Ishikawa (cell line): ENCODE results near the gene KEL.

Experiments used
- CEBPB ChIP-seq: IDR thresholded peaks from 2 replicates; pipeline ENCODE4 v1.6.1; 2012
- CREB1 ChIP-seq: IDR thresholded peaks from 2 replicates; pipeline ENCODE4 v1.6.1; 2012; ENCODE audit warnings: low read depth
- EGR1 ChIP-seq: IDR thresholded peaks from 2 replicates; pipeline ENCODE4 v1.6.1; 2012
- EP300 ChIP-seq: IDR thresholded peaks from 2 replicates; pipeline ENCODE4 v1.6.1; 2012; ENCODE audit warnings: borderline replicate concordance
- FOXM1 ChIP-seq: IDR thresholded peaks from 2 replicates; pipeline ENCODE4 v1.6.1; 2012; ENCODE audit warnings: low read depth, borderline replicate concordance
- NFIC ChIP-seq: IDR thresholded peaks from 2 replicates; pipeline ENCODE4 v1.6.1; 2012
- RAD21 ChIP-seq: IDR thresholded peaks from 2 replicates; pipeline ENCODE4 v1.6.1; 2012; ENCODE audit warnings: low read depth
- REST ChIP-seq: IDR thresholded peaks from 2 replicates; pipeline ENCODE4 v1.6.1; 2012; ENCODE audit warnings: low read depth, mild to moderate bottlenecking
- TAF1 ChIP-seq: IDR thresholded peaks from 2 replicates; pipeline ENCODE4 v1.6.1; 2012; ENCODE audit warnings: low read depth, mild to moderate bottlenecking
- TCF12 ChIP-seq: IDR thresholded peaks from 2 replicates; pipeline ENCODE4 v1.6.1; 2012; ENCODE audit warnings: low read depth
- TEAD4 ChIP-seq: IDR thresholded peaks from 2 replicates; pipeline ENCODE4 v1.6.1; 2012
- USF1 ChIP-seq: IDR thresholded peaks from 2 replicates; pipeline ENCODE4 v1.6.1; 2012
- YY1 ChIP-seq: IDR thresholded peaks from 2 replicates; pipeline ENCODE4 v1.6.1; 2012; ENCODE audit warnings: low read depth
- ZBTB7A ChIP-seq: IDR thresholded peaks from 2 replicates; pipeline ENCODE4 v1.6.1; 2012; ENCODE audit warnings: low read depth
- TF ChIP-seq, protein P1 (sequence below): IDR thresholded peaks from 2 replicates; pipeline ENCODE4 v1.6.1; 2012

KEL gene

DNA sequence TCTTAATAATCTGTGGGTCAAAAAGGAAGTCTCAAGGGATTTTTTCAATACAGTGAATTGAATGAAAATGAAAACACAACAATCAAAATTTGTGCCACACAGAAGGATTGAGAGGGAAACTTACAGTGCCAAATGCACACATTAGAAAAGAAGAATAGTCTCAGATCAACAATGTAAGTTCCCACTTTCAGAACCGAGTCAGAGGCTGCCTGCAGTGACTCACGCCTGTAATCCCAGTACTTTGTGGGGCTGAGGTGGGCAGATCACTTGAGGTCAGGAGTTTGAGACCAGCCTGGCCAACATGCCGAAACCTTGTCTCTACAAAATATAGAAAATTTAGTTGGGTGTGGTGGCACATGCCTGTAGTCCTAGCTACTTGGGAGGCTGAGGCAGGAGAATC, 12.5 kb upstream of the KEL start:
- TF ChIP-seq EP300: no peak
- TF ChIP-seq, protein P1, sequence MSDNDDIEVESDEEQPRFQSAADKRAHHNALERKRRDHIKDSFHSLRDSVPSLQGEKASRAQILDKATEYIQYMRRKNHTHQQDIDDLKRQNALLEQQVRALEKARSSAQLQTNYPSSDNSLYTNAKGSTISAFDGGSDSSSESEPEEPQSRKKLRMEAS: no peak

GRCh38 chr7:142969183-142969582, 7.0 kb upstream of the KEL start:
- TF ChIP-seq TAF1: no peak
- TF ChIP-seq NFIC: no peak
- TF ChIP-seq ZBTB7A: no peak
- TF ChIP-seq EP300: no peak
- TF ChIP-seq FOXM1: no peak
- no peak for TF ChIP-seq USF1

DNA sequence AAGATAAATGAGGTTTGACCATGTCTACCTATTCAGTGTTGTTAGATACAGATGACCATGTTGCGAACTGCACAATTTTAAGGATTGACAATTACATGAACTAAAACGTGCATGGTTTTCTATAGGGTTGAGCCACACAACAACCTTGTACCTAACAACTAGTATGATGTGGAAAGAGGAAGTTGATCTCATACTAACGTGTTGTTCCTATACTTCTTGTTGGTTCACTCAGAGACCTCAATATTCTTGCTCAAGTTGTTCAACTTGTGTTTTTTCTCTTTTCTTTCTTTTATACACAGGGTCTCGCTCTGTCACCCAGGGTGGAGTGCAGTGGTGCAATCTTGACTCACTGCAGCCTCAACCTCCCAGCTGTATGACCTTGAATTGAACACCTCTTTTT, 6.1 kb upstream of the KEL start:
- TF ChIP-seq CREB1: no peak
- TF ChIP-seq USF1: no peak
- TF ChIP-seq YY1: no peak
- no peak for TF ChIP-seq NFIC
- no peak for TF ChIP-seq TCF12
- no peak for TF ChIP-seq EGR1
- no peak for TF ChIP-seq EP300
- TF ChIP-seq RAD21: no peak
- no peak for TF ChIP-seq ZBTB7A
- no peak for TF ChIP-seq REST
- no peak for TF ChIP-seq CEBPB

DNA sequence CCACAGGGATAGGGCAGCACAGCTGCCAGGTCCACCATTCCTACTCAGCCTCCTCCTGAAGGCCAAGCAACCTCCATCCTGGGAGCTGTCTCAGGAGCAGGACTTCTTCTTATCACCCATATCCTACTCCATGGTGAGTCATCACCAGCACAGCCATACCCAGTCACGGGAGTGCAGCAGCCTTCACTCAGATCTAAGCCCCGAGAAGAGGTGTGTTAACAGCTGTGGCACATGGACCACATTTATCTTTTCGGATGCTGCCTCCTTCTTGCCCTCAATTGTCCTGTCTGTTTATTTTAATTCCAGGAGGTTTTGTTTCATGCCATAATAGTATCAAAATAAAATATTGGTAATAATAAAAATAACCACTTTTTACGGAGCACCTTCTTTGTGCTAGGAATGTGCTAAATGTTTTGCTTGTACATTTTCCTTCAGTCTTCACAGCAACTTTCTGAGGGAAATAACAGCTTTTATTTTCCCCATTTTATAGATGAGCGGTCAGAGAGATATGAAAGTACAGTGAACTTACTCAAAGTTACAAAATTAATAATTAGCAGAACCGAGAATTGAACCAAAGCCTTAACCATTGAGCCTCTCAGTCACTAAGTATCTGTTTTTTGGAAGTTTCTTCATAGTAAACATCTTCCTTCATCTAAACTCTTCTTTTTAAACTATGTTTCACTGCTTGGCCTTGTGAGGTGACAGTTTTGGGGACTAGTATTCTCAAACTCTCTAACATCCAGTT, 2.5 kb upstream of the KEL start:
- no peak for TF ChIP-seq CEBPB
- no peak for TF ChIP-seq EP300
- no peak for TF ChIP-seq REST
- no peak for TF ChIP-seq TAF1
- TF ChIP-seq CREB1: no peak
- no peak for TF ChIP-seq YY1
- no peak for TF ChIP-seq TCF12
- TF ChIP-seq NFIC: no peak
- no peak for TF ChIP-seq TEAD4
- TF ChIP-seq ZBTB7A: no peak
- TF ChIP-seq, protein P1: no peak
- TF ChIP-seq RAD21: no peak
- TF ChIP-seq FOXM1: no peak
- no peak for TF ChIP-seq EGR1

- no peak for TF ChIP-seq CREB1
- no peak for TF ChIP-seq REST
- no peak for TF ChIP-seq TCF12
- TF ChIP-seq EGR1: no peak
- no peak for TF ChIP-seq USF1
- TF ChIP-seq RAD21: no peak
- TF ChIP-seq EP300: no peak
These were observed 1.8 kb upstream of the KEL start for GRCh38 chr7:142963993-142964392.
